Measurements from ENCODE around the gene STAT3.
A peak's percentile ranks its signal among the peaks of the same experiment; 100 is the strongest.
"Not testable (repeated sequence)": the region's sequence is repeated elsewhere in the genome, so short reads cannot be mapped to it uniquely, and the experiment has no call there.

STAT3 gene

GRCh38 chr17:42378959-42379594 is 9.2 kb downstream of the STAT3 start:
- POLR2A ChIA-PET: interaction anchor here (0.8 kb wide), 1 partner anchor 44 kb away, joined by 3 read pairs; the partner anchor contains the start of gene CAVIN1

GRCh38 chr17:42378359-42378958 is 9.8 kb downstream of the STAT3 start:
- H3K4me3 ChIP-seq (ENCODE audit: low read depth, low read length): no peak overlapping the region; the same call in 1 of the 2 replicates

More at GRCh38 chr17:42378959-42379594, 9.2 kb downstream of the STAT3 start:
- CTCF ChIA-PET: interaction anchor here (1.0 to 1.2 kb wide), 2 partner anchors 67 to 139 kb away, joined by 3 read pairs; no protein-coding TSS in a partner anchor
- H3K4me3 ChIP-seq (ENCODE audit: low read depth, low read length): peak overlapping the region; percentile 35
- TF ChIP-seq, protein P1, sequence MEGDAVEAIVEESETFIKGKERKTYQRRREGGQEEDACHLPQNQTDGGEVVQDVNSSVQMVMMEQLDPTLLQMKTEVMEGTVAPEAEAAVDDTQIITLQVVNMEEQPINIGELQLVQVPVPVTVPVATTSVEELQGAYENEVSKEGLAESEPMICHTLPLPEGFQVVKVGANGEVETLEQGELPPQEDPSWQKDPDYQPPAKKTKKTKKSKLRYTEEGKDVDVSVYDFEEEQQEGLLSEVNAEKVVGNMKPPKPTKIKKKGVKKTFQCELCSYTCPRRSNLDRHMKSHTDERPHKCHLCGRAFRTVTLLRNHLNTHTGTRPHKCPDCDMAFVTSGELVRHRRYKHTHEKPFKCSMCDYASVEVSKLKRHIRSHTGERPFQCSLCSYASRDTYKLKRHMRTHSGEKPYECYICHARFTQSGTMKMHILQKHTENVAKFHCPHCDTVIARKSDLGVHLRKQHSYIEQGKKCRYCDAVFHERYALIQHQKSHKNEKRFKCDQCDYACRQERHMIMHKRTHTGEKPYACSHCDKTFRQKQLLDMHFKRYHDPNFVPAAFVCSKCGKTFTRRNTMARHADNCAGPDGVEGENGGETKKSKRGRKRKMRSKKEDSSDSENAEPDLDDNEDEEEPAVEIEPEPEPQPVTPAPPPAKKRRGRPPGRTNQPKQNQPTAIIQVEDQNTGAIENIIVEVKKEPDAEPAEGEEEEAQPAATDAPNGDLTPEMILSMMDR (IDR thresholded peaks at IDR 0.05; ENCODE audit: insufficient read depth, low read length, missing control alignments): no peak
- DNase-seq (ENCODE audit: low read depth, low spot score): no peak

DNA sequence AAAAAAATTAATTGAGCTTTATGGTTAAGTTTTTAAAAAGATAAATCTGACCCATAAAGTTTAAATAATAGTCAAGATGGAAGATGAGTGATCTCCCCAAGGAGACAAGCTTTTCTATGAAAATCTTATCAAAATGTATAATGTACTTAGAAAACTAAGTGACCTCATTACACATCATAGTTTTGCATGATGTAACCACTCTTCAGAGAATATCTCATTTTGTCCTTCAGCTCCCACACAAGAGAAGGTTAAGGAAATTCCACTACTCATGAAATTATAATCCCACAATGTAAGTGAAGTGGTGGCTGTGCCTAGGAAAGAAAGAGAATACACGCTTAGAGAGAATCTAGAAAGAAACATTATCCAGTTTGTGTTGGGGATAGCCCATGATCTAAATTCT is 14.3 kb downstream of the STAT3 start:
- ChIA-PET CTCF (no interaction called here), POLR2A (interaction anchor here (0.6 kb wide), 1 partner anchor 60 kb away, joined by 3 read pairs; no protein-coding TSS in a partner anchor)
- no peak for DNase-seq (ENCODE audit: low read depth, low spot score)
- TF ChIP-seq, protein P1 (IDR thresholded peaks at IDR 0.05; ENCODE audit: insufficient read depth, low read length, missing control alignments): no peak
- H3K4me3 ChIP-seq (ENCODE audit: low read depth, low read length): no peak overlapping the region

More at GRCh38 chr17:42378359-42378958, 9.8 kb downstream of the STAT3 start:
- TF ChIP-seq, protein P1 (IDR thresholded peaks at IDR 0.05; ENCODE audit: insufficient read depth, low read length, missing control alignments): no peak
- CTCF ChIA-PET: interaction anchor here (1.0 to 1.1 kb wide), 2 partner anchors 11 to 66 kb away, joined by 3 read pairs; no protein-coding TSS in a partner anchor
- DNase-seq (ENCODE audit: low read depth, low spot score): no peak
- POLR2A ChIA-PET: no interaction called here

GRCh38 chr17:42372142-42372541 is 16.1 kb downstream of the STAT3 start:
- ChIA-PET POLR2A (no interaction called here), CTCF (interaction anchor here (1.2 to 1.6 kb wide), 2 partner anchors 12 to 50 kb away, joined by 3 read pairs; no protein-coding TSS in a partner anchor)
- no peak overlapping the region for H3K4me3 ChIP-seq (ENCODE audit: low read depth, low read length)
- no peak for DNase-seq (ENCODE audit: low read depth, low spot score)
- TF ChIP-seq, protein P1 (IDR thresholded peaks at IDR 0.05; ENCODE audit: insufficient read depth, low read length, missing control alignments): no peak

GRCh38 chr17:42368797-42369561 is 19.3 kb downstream of the STAT3 start:
- DNase-seq (ENCODE audit: low read depth, low spot score); H3K4me3 ChIP-seq (ENCODE audit: low read depth, low read length); POLR2A ChIA-PET: not testable (repeated sequence)
- CTCF ChIA-PET: interaction anchor here (0.5 to 1.1 kb wide), 4 partner anchors 11 to 35 kb away, joined by 3 read pairs; partner anchors contain the start of gene STAT3

DNA sequence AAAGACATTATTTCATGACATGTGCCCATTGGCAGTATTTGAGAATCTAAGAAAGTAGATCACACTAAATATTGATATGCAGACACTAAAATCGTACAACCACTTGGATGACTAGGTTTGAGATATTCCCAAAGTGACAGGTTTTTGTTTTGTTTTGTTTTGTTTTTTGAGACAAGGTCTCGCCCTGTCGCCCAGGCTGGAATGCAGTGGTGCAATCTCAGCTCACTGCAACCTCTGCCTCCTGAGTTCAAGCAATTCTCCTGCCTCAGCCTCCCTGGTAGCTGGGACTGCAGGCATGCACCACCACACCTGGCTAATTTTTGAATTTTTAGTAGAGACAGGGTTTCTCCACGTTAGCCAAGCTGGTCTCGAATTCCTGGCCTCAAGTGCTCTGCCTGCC is 19.9 kb downstream of the STAT3 start:
- DNase-seq (ENCODE audit: low read depth, low spot score); POLR2A ChIA-PET; H3K4me3 ChIP-seq (ENCODE audit: low read depth, low read length): not testable (repeated sequence)
- CTCF ChIA-PET: interaction anchor here (1.1 kb wide), 1 partner anchor 20 kb away, joined by 3 read pairs; the partner anchor contains the start of gene STAT3

- H3K4me3 ChIP-seq (ENCODE audit: low read depth, low read length); POLR2A ChIA-PET; DNase-seq (ENCODE audit: low read depth, low spot score): not testable (repeated sequence)
- CTCF ChIA-PET: interaction anchor here (0.5 to 1.1 kb wide), 3 partner anchors 10 to 19 kb away, joined by 3 read pairs; no protein-coding TSS in a partner anchor
Measured at GRCh38 chr17:42366176-42367023, 21.8 kb downstream of the STAT3 start.
